Neural progenitor cell (in vitro differentiated cells): ENCODE results near the gene OR10R2. TPM values are rescaled to one million over a fixed set of nuclear protein-coding genes. Genes with fewer than 3 reads are reported as not detected.
"Not testable (repeated sequence)": the region's sequence is repeated elsewhere in the genome, so short reads cannot be mapped to it uniquely, and the experiment has no call there.

Experiments used
- DNase-seq: peaks from one replicate; pipeline ENCODE4 v3.0.0-alpha.2; 2016; ENCODE audit warnings: low spot score
- H2AFZ ChIP-seq: fragments of 200-600 bp; sonication (generic); replicated peaks from 2 replicates; pipeline ENCODE4 v1.6.1; 2016; ENCODE audit warnings: antibody characterized with exemption
- H3F3A ChIP-seq: fragments of 200-600 bp; sonication (generic); 2 replicates; pipeline ENCODE4 v1.6.1; 2016; ENCODE audit warnings: antibody characterized with exemption, low read depth
- H3K27ac ChIP-seq: fragments of 200-600 bp; sonication (generic); 2 replicates; pipeline ENCODE4 v1.5.1; 2016; ENCODE audit warnings: mild to moderate bottlenecking
- H3K27me3 ChIP-seq: fragments of 200-600 bp; sonication (generic); 2 replicates; pipeline ENCODE4 v1.6.1; 2016; ENCODE audit warnings: mild to moderate bottlenecking, moderate library complexity
- H3K36me3 ChIP-seq: fragments of 200-600 bp; sonication (generic); 2 replicates; pipeline ENCODE4 v1.5.1; 2016
- H3K4me1 ChIP-seq: fragments of 200-600 bp; sonication (generic); 2 replicates; pipeline ENCODE4 v1.6.1; 2016; ENCODE audit warnings: mixed run types
- H3K4me2 ChIP-seq: fragments of 200-600 bp; sonication (generic); 2 replicates; pipeline ENCODE4 v1.6.1; 2016
- H3K4me3 ChIP-seq: fragments of 200-600 bp; sonication (generic); 2 replicates; pipeline ENCODE4 v1.5.1; 2016
- H3K79me2 ChIP-seq: fragments of 200-600 bp; sonication (generic); 2 replicates; pipeline ENCODE4 v1.6.1; 2016; ENCODE audit warnings: low read depth
- H3K9ac ChIP-seq: fragments of 200-600 bp; sonication (generic); 2 replicates; pipeline ENCODE4 v1.6.1; 2016
- H3K9me3 ChIP-seq: fragments of 200-600 bp; sonication (generic); 2 replicates; pipeline ENCODE4 v1.5.1; 2016; ENCODE audit warnings: low read depth
- H4K20me1 ChIP-seq: fragments of 200-600 bp; sonication (generic); 2 replicates; pipeline ENCODE4 v1.6.1; 2016; ENCODE audit warnings: low read depth
- H3K27ac Mint-ChIP-seq: 3 replicates; pipeline ENCODE4 v1.8.0; 2021; ENCODE audit warnings: mixed read lengths
- H3K27me3 Mint-ChIP-seq: 2 replicates; pipeline ENCODE4 v1.8.0; 2022; ENCODE audit warnings: low read depth, mild to moderate bottlenecking, inconsistent platforms, moderate library complexity, mixed read lengths; ENCODE audit not compliant: insufficient read depth
- H3K36me3 Mint-ChIP-seq: 3 replicates; pipeline ENCODE4 v1.8.0; 2021; ENCODE audit warnings: mixed read lengths
- H3K4me1 Mint-ChIP-seq: 3 replicates; pipeline ENCODE4 v1.8.0; 2021; ENCODE audit warnings: mixed read lengths
- H3K4me3 Mint-ChIP-seq: 3 replicates; pipeline ENCODE4 v1.8.0; 2021; ENCODE audit warnings: mild to moderate bottlenecking, moderate library complexity, mixed read lengths
- H3K9me3 Mint-ChIP-seq: 3 replicates; pipeline ENCODE4 v1.8.0; 2020; ENCODE audit warnings: mixed read lengths
- CTCF ChIP-seq: fragments of 200-600 bp; sonication (generic); IDR thresholded peaks from 2 replicates; pipeline ENCODE4 v1.5.1; 2017; ENCODE audit warnings: antibody characterized with exemption, mild to moderate bottlenecking
- EZH2 ChIP-seq: fragments of 200-600 bp; sonication (generic); IDR thresholded peaks from 2 replicates; pipeline ENCODE4 v1.6.1; 2017; ENCODE audit warnings: antibody characterized with exemption, mild to moderate bottlenecking, moderate library complexity
- EZH2phosphoT487 ChIP-seq: fragments of 200-600 bp; sonication (generic); IDR thresholded peaks from 2 replicates; pipeline ENCODE4 v1.6.1; 2017; ENCODE audit warnings: antibody characterized with exemption
- total RNA-seq: library from RNA; depleted of rRNA; stranded (reverse); fragments of >200 nt; gene quantifications from 2 replicates; pipeline ENCODE4 v1.2.3, GENCODE V29; 2015; ENCODE audit warnings: low replicate concordance

Gene OR10R2
- total RNA-seq = not detected in 2 replicates

GRCh38 chr1:158471920-158472319 lies at the start of gene OR10R2:
OR10R2 (plus strand) TSS chr1:158472220; CDS start chr1:158472326, 106 bp downstream.
- H3K4me1 Mint-ChIP-seq = no peaks in the 10 kb centered on the region
- no peak within 1 kb of the TSS for H3K4me3 Mint-ChIP-seq
- DNase-seq = no peak
- no peaks in the 10 kb centered on the region for H3K36me3 Mint-ChIP-seq
- H3K36me3 ChIP-seq = no peaks in the 10 kb centered on the region
- H3K27ac ChIP-seq = no peak within 1 kb of the TSS
- H3K27ac Mint-ChIP-seq = no peak within 1 kb of the TSS
- H3K4me3 ChIP-seq = no peak within 1 kb of the TSS
- H3K9me3 Mint-ChIP-seq = no peaks in the 10 kb centered on the region
- no peaks in the 10 kb centered on the region for H4K20me1 ChIP-seq
- H3K79me2 ChIP-seq = no peaks in the 10 kb centered on the region
- no peak within 1 kb of the TSS for H2AFZ ChIP-seq
- no peaks in the 10 kb centered on the region for H3K9me3 ChIP-seq
- H3K27me3 Mint-ChIP-seq = no peaks in the 10 kb centered on the region
- H3K4me2 ChIP-seq = no peak within 1 kb of the TSS
- no peaks in the 10 kb centered on the region for H3K4me1 ChIP-seq
- no peaks in the 10 kb centered on the region for H3F3A ChIP-seq
- H3K27me3 ChIP-seq = no peaks in the 10 kb centered on the region
- TF ChIP-seq EZH2phosphoT487 = no peak
- TF ChIP-seq EZH2 = no peak
- no peak within 1 kb of the TSS for H3K9ac ChIP-seq

- no peak overlapping the region for H2AFZ ChIP-seq
- no peak for DNase-seq
- Mint-ChIP-seq H3K27ac (no peak overlapping the region), H3K27me3 (no peaks in the 10 kb centered on the region), H3K9me3 (peaks cover 6% of the 10 kb centered on the region), H3K4me3 (no peak overlapping the region), H3K4me1 (no peaks in the 10 kb centered on the region), H3K36me3 (no peaks in the 10 kb centered on the region)
- no peaks in the 10 kb centered on the region for H3K79me2 ChIP-seq
- H3K4me1 ChIP-seq = peaks cover 9% of the 10 kb centered on the region
- no peak overlapping the region for H3K4me3 ChIP-seq
- no peak overlapping the region for H3K9ac ChIP-seq
- no peaks in the 10 kb centered on the region for H4K20me1 ChIP-seq
- H3F3A ChIP-seq = no peaks in the 10 kb centered on the region
- H3K36me3 ChIP-seq = no peaks in the 10 kb centered on the region
- no peak overlapping the region for H3K27ac ChIP-seq
- H3K9me3 ChIP-seq = no peaks in the 10 kb centered on the region
- TF ChIP-seq EZH2 = no peak
- TF ChIP-seq CTCF = no peak
- TF ChIP-seq EZH2phosphoT487 = no peak
- H3K27me3 ChIP-seq = no peaks in the 10 kb centered on the region
- H3K4me2 ChIP-seq = no peak overlapping the region
Observed at GRCh38 chr1:158425027-158425426, 47.0 kb upstream of the OR10R2 start.

GRCh38 chr1:158426137-158426536 lies 45.9 kb upstream of the OR10R2 start, which contains the start of gene OR10K2:
OR10K2 (minus strand) TSS chr1:158426237; CDS start chr1:158420866, 5,371 bp downstream.
- no peaks in the 10 kb centered on the region for H3K36me3 Mint-ChIP-seq
- no peaks in the 10 kb centered on the region for H3K79me2 ChIP-seq
- no peak within 1 kb of the TSS for H3K4me3 ChIP-seq
- H4K20me1 ChIP-seq = no peaks in the 10 kb centered on the region
- no peaks in the 10 kb centered on the region for H3K36me3 ChIP-seq
- H3K9me3 ChIP-seq = no peaks in the 10 kb centered on the region
- no peak for TF ChIP-seq CTCF
- H3K9me3 Mint-ChIP-seq = peaks cover 6% of the 10 kb centered on the region
- no peak within 1 kb of the TSS for H3K9ac ChIP-seq
- no peak within 1 kb of the TSS for H3K27ac ChIP-seq
- no peak within 1 kb of the TSS for H3K4me2 ChIP-seq
- H3K4me1 ChIP-seq = peaks cover 9% of the 10 kb centered on the region
- no peak for DNase-seq
- no peaks in the 10 kb centered on the region for H3F3A ChIP-seq
- no peaks in the 10 kb centered on the region for H3K27me3 ChIP-seq
- H3K4me1 Mint-ChIP-seq = no peaks in the 10 kb centered on the region
- no peak within 1 kb of the TSS for H2AFZ ChIP-seq
- H3K27me3 Mint-ChIP-seq = no peaks in the 10 kb centered on the region
- no peak within 1 kb of the TSS for H3K4me3 Mint-ChIP-seq
- no peak within 1 kb of the TSS for H3K27ac Mint-ChIP-seq

- H3K36me3 ChIP-seq, H3K9ac ChIP-seq, H3K27me3 ChIP-seq, H3K9me3 ChIP-seq, H3K4me1 Mint-ChIP-seq, H4K20me1 ChIP-seq, H2AFZ ChIP-seq, H3K79me2 ChIP-seq, H3K4me3 Mint-ChIP-seq, H3F3A ChIP-seq, H3K4me1 ChIP-seq, H3K9me3 Mint-ChIP-seq, H3K27ac ChIP-seq, H3K4me3 ChIP-seq, H3K27me3 Mint-ChIP-seq, H3K36me3 Mint-ChIP-seq, H3K4me2 ChIP-seq, H3K27ac Mint-ChIP-seq, DNase-seq: not testable (repeated sequence)
Observed at GRCh38 chr1:158430163-158430562, 41.9 kb upstream of the OR10R2 start.
